ENCODE measurements around the gene NOL6.

DNA sequence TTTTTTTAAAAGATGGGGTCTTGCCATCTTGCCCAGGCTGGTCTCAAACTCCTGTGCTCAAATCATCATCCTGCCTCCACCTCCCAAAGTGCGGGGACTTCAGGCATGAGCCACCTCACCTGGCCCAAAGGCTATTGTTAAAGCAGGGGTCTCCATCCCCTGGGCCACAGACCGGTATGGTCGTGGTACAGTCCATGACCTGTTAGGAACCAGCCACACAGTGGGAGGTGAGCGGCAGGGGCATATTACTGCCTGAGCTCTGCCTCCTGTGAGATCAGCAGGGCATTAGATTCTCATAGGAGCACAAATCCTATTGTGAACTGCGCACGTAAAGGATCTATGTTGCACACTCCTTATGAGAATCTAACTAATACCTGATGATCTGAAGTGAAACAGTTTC is 7.3 kb upstream of the NOL6 start:
- TF ChIP-seq CREM (CRISPR knock-in tag; IDR thresholded peaks at IDR 0.05) = no peak
- TF ChIP-seq, protein P1, sequence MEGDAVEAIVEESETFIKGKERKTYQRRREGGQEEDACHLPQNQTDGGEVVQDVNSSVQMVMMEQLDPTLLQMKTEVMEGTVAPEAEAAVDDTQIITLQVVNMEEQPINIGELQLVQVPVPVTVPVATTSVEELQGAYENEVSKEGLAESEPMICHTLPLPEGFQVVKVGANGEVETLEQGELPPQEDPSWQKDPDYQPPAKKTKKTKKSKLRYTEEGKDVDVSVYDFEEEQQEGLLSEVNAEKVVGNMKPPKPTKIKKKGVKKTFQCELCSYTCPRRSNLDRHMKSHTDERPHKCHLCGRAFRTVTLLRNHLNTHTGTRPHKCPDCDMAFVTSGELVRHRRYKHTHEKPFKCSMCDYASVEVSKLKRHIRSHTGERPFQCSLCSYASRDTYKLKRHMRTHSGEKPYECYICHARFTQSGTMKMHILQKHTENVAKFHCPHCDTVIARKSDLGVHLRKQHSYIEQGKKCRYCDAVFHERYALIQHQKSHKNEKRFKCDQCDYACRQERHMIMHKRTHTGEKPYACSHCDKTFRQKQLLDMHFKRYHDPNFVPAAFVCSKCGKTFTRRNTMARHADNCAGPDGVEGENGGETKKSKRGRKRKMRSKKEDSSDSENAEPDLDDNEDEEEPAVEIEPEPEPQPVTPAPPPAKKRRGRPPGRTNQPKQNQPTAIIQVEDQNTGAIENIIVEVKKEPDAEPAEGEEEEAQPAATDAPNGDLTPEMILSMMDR (IDR thresholded peaks at IDR 0.05) = no peak
- TF ChIP-seq, protein P2, sequence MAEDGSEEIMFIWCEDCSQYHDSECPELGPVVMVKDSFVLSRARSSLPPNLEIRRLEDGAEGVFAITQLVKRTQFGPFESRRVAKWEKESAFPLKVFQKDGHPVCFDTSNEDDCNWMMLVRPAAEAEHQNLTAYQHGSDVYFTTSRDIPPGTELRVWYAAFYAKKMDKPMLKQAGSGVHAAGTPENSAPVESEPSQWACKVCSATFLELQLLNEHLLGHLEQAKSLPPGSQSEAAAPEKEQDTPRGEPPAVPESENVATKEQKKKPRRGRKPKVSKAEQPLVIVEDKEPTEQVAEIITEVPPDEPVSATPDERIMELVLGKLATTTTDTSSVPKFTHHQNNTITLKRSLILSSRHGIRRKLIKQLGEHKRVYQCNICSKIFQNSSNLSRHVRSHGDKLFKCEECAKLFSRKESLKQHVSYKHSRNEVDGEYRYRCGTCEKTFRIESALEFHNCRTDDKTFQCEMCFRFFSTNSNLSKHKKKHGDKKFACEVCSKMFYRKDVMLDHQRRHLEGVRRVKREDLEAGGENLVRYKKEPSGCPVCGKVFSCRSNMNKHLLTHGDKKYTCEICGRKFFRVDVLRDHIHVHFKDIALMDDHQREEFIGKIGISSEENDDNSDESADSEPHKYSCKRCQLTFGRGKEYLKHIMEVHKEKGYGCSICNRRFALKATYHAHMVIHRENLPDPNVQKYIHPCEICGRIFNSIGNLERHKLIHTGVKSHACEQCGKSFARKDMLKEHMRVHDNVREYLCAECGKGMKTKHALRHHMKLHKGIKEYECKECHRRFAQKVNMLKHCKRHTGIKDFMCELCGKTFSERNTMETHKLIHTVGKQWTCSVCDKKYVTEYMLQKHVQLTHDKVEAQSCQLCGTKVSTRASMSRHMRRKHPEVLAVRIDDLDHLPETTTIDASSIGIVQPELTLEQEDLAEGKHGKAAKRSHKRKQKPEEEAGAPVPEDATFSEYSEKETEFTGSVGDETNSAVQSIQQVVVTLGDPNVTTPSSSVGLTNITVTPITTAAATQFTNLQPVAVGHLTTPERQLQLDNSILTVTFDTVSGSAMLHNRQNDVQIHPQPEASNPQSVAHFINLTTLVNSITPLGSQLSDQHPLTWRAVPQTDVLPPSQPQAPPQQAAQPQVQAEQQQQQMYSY (CRISPR knock-in tag; IDR thresholded peaks at IDR 0.05) = no peak
- TF ChIP-seq SMAD4 (CRISPR knock-in tag; IDR thresholded peaks at IDR 0.05) = no peak
- TF ChIP-seq, protein P3, sequence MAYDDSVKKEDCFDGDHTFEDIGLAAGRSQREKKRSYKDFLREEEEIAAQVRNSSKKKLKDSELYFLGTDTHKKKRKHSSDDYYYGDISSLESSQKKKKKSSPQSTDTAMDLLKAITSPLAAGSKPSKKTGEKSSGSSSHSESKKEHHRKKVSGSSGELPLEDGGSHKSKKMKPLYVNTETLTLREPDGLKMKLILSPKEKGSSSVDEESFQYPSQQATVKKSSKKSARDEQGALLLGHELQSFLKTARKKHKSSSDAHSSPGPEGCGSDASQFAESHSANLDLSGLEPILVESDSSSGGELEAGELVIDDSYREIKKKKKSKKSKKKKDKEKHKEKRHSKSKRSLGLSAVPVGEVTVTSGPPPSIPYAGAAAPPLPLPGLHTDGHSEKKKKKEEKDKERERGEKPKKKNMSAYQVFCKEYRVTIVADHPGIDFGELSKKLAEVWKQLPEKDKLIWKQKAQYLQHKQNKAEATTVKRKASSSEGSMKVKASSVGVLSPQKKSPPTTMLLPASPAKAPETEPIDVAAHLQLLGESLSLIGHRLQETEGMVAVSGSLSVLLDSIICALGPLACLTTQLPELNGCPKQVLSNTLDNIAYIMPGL (CRISPR knock-in tag; IDR thresholded peaks at IDR 0.05) = no peak
- no peak for TF ChIP-seq FOXK1 (CRISPR knock-in tag; IDR thresholded peaks at IDR 0.05)
- no peak for TF ChIP-seq CREB1 (CRISPR knock-in tag; IDR thresholded peaks at IDR 0.05)
- no peak for TF ChIP-seq ZNF423 (CRISPR knock-in tag; IDR thresholded peaks at IDR 0.05)

Measured in WTC11 (cell line).